Right cardiac atrium (tissue), 5 donors: ENCODE data around the gene LSM5. TPM values are rescaled to one million over a fixed set of nuclear protein-coding genes. Genes with fewer than 3 reads are reported as not detected.

ENCODE experiments used
- ATAC-seq, 2 donors: fragments of 200-7000 bp; cut with Tn5 transposase; one replicate each; pipeline versions ENCODE4 v1.8.0 to v1.9.1; 2020; ENCODE audit warnings: moderate library complexity in 2 of 2, mild to moderate bottlenecking in 1 of 2
- DNase-seq, 3 donors: peaks; one replicate each; pipeline ENCODE4 v3.0.0-alpha.2; 2020
- H3K27ac ChIP-seq: one replicate; pipeline ENCODE4 v1.5.1; 2013; ENCODE audit warnings: mild to moderate bottlenecking, low read length, control low read depth, moderate library complexity
- H3K27me3 ChIP-seq: one replicate; pipeline ENCODE4 v1.6.1; 2013; ENCODE audit not compliant: control insufficient read depth, insufficient read depth
- H3K4me1 ChIP-seq: one replicate; pipeline ENCODE4 v1.6.1; 2013; ENCODE audit warnings: low read length; ENCODE audit not compliant: control insufficient read depth, insufficient read depth
- H3K4me3 ChIP-seq: one replicate; pipeline ENCODE4 v1.5.1; 2013; ENCODE audit warnings: low read length, control low read depth
- H3K9me3 ChIP-seq: one replicate; pipeline ENCODE4 v1.6.1; 2013; ENCODE audit warnings: low read length; ENCODE audit not compliant: control insufficient read depth
- WGBS: extraction: QIAGEN DNeasy Blood & Tissue Kit; methylation state at CpG from one replicate; pipeline ENCODE4 v1.1.7; 2013; 5-methylcytosine and 5-hydroxymethylcytosine counted together
- intact Hi-C, 4 donors: fragments of 100-400 bp; cut with DNase I; formaldehyde crosslinking; loops; one replicate each; pipeline versions ENCODE4 v1.11.0 to v1.14.0; 2022 to 2023
- polyA plus RNA-seq: library from polyadenylated mRNA; stranded (reverse); fragments of 200-250 nt; gene quantifications from one replicate; pipeline ENCODE4 v1.2.3, GENCODE V29; 2013
- total RNA-seq, 4 donors: library from RNA; stranded (reverse); fragmentation: NEBNext Ultra II Directional; extraction: Animal tissue kit (Norgen Biotek cat#: 25700); gene quantifications; one replicate each; pipeline ENCODE4 v1.2.1, GENCODE V29; 2021
- donor health status: healthy with polysubstance abuse.
- donor health status: DM: no; HTN: yes; CAD: no.
- donor health status: DM: no; HTN: no; CAD: no.
- donor health status: DM: no; HTN: yes; CAD: no; lungs with severe emphysema.
- donor health status: DM: yes; HTN: yes; CAD: no.

The LSM5 gene
- total and polyA plus RNA-seq, 5 donors, result 33.5 to 76.0 (median 41.5) TPM

DNA sequence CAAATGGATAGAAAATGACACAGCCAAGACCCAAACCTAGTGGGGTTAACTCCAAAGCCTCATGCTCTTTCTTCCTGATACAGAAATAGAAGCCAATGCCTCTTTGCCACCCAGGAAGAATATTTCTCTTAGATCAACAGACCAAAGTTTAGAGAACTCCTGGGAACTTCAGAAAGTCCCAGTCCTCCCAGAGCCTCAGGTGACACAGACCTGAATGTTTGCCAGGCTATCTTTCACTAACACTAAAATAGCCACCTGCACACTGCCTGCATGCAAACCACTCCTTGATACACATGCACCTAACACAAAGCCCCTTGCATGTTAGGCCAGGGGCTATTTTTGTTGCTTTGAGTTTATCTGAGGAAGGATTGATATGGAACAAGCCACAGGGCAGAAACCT, 27.7 kb downstream of the LSM5 start:
- intact Hi-C loops, result no loop called here
- ATAC-seq (no peak), DNase-seq (no peak)

GRCh38 chr7:32461484-32461883, 28.7 kb downstream of the LSM5 start:
- DNase-seq (no peak), ATAC-seq (no peak)
- no peaks in the 10 kb centered on the region for H3K27me3 ChIP-seq
- H3K4me3 ChIP-seq, result no peak overlapping the region
- no peaks in the 10 kb centered on the region for H3K4me1 ChIP-seq
- 79% methylated on average over 2 of the region's 2 CpGs for WGBS
- H3K9me3 ChIP-seq, result no peaks in the 10 kb centered on the region
- intact Hi-C loops, result no loop called here
- H3K27ac ChIP-seq, result no peak overlapping the region

More for the DNA sequence above, 27.7 kb downstream of the LSM5 start:
- H3K27ac ChIP-seq, result no peak overlapping the region
- H3K27me3 ChIP-seq, result no peaks in the 10 kb centered on the region
- H3K4me3 ChIP-seq, result no peak overlapping the region
- H3K9me3 ChIP-seq, result no peaks in the 10 kb centered on the region
- H3K4me1 ChIP-seq, result no peaks in the 10 kb centered on the region

DNA sequence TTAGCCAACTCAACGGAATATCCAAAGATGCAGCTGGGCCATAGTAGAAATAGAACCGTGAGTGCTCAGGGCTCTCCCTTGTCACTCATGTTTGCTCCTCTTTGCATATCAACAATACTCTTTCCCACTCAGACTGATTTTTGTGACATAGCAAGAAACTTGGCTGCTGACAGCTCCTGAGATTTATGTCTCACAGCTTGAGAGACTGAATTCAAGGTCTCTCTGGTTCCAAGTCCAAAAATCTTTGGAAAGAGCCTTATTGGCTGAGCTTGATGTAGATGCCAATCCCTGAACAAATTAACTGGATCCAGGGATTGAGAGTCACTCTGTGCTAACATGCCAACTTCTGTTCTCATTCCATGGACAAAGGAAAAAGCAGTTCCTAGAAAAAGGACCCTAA, 30.4 kb downstream of the LSM5 start:
- intact Hi-C loops, result no loop called here
- no peak for ATAC-seq
- DNase-seq, result no peak
- no peaks in the 10 kb centered on the region for H3K4me1 ChIP-seq
- H3K27me3 ChIP-seq, result no peaks in the 10 kb centered on the region
- WGBS, result 70% methylated on average over 2 of the region's 2 CpGs
- H3K9me3 ChIP-seq, result no peaks in the 10 kb centered on the region
- H3K27ac ChIP-seq, result no peak overlapping the region
- H3K4me3 ChIP-seq, result no peak overlapping the region

- no peak for DNase-seq
- intact Hi-C loops, result no loop called here
- Histone ChIP-seq H3K9me3 (no peaks in the 10 kb centered on the region), H3K4me1 (no peaks in the 10 kb centered on the region), H3K4me3 (no peak overlapping the region), H3K27me3 (no peaks in the 10 kb centered on the region), H3K27ac (no peak overlapping the region)
- WGBS, result 63% methylated on average over 3 of the region's 3 CpGs
- ATAC-seq, result no peak
These were observed 32.2 kb downstream of the LSM5 start for GRCh38 chr7:32458025-32458424.

- ATAC-seq (no peak), DNase-seq (no peak)
- WGBS, result 64% methylated on average over 8 of the region's 8 CpGs
- intact Hi-C loops, result no loop called here
- H3K4me3 ChIP-seq, result no peak overlapping the region
- H3K9me3 ChIP-seq, result no peaks in the 10 kb centered on the region
- H3K4me1 ChIP-seq, result no peaks in the 10 kb centered on the region
- no peak overlapping the region for H3K27ac ChIP-seq
- H3K27me3 ChIP-seq, result no peaks in the 10 kb centered on the region
These were observed 36.7 kb downstream of the LSM5 start for GRCh38 chr7:32453341-32454011.

DNA sequence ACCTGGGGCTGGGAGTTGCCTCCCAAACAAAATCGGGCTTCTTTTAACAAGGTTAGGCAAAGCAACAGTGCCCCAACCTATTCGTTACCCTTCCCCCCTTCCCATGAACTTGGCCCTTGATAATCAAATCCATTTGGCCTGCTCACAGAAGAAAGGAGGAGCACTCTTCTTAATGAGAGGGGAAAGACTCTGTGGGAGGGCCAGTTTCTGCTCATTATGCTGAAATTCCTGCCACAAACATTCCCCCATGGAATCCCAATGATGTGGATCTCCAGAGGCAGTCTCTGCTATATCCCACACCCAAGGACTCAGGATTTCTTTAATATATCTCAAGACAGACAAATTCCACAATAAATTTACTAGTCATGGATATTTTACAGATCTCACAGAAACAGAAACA, 43.0 kb downstream of the LSM5 start:
- Histone ChIP-seq H3K4me1 (no peaks in the 10 kb centered on the region), H3K27me3 (no peaks in the 10 kb centered on the region), H3K9me3 (no peaks in the 10 kb centered on the region), H3K27ac (no peak overlapping the region), H3K4me3 (no peak overlapping the region)
- ATAC-seq, result no peak
- intact Hi-C loops, result no loop called here
- WGBS, result 64% methylated on average over 2 of the region's 2 CpGs
- DNase-seq, result no peak

- intact Hi-C loops, result no loop called here
- no peak for ATAC-seq
These were observed 53.8 kb downstream of the LSM5 start for GRCh38 chr7:32436146-32436928.

More at GRCh38 chr7:32436146-32436928, 53.8 kb downstream of the LSM5 start:
- WGBS, result 92% methylated on average over 5 of the region's 5 CpGs
- Histone ChIP-seq H3K4me3 (no peak overlapping the region), H3K27ac (no peak overlapping the region), H3K27me3 (peaks cover 3% of the 10 kb centered on the region), H3K9me3 (no peaks in the 10 kb centered on the region), H3K4me1 (no peaks in the 10 kb centered on the region)
- DNase-seq, result no peak

Other genes starting within 250 kb of the LSM5 start
- gene AVL9, start 5.1 kb upstream of the LSM5 start, total RNA-seq, result 10 to 100 TPM; 15.5 to 19.5 (median 15.5) TPM
- gene AVL9, start 5.1 kb upstream of the LSM5 start, polyA plus RNA-seq, result 6.1 TPM